ENCODE data around the gene TEKT5.
"Not testable (repeated sequence)": the region's sequence is repeated elsewhere in the genome, so short reads cannot be mapped to it uniquely, and the experiment has no call there.

The TEKT5 gene

DNA sequence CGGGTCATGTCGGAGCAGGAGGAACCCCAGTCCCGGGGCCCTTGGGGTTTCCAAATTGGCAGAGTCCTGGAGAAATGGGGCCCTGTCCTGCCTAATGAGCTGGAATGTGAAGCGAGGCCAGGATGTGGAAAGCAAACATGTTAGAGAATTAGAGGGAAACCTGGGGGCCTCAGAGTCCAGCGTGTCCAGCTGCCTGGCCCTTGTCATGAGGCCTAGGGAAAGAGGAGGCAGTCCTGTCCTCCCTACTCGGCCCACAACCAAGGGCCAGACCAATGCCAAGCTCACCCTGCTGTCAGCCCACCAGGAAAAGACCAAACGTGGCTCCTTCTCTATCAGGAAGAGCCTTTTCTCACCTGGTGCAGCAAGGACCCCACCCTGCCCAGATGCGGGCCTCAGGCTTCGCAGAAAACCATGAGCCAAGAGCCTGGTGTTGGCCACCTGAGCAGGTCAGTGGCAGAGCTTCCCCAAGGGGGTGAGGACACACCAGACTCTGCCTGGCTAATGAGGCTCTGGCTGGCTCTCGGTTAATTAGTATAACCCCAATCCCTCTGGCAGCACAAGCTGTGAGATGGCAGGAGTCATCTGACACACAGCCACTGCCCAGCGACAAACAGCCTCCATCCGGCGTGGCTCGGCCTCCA is 10.1 kb downstream of the TEKT5 start:
- no peak for DNase-seq

DNA sequence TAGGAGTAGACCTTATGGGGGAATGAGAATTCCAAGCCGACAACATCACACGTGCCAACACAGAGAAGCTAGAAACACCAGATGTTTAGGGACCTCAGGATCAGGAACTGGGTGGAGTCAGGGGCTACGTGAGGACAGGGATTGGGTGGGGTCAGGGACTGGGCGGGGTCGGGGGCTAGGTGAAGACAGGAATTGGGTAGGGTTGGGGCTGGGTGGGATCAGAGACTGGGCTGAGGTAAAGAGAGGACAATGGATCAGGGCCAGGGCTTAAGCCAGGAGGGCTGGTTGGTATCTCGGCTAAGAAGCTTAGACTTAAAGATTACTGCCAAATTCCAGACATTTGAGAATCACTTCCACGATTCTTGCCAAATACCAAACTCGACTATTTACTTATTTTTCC is 11.6 kb downstream of the TEKT5 start:
- no peak for DNase-seq

DNA sequence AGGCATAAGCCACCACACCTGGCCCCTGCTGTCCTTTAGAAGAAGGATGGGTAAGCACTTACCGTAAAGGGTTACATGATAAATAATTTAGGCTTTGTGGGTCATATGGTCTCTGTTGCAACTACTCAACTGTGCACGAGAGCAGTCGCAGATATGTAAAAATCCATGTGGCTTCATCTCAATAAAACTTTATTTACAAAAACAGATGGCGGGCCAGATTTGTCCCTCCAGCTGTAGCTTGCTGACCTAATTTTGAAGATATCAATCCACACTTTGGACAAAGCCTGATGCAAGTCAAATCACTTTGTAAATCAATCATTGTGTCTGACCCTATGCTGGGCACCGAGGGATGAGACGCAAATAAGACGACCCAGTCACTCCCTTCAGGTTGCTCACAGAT is 12.1 kb downstream of the TEKT5 start:
- no peak for DNase-seq

GRCh38 chr16:10681310-10682308 is 13.1 kb downstream of the TEKT5 start:
- DNase-seq, result no peak

GRCh38 chr16:10679921-10680320 is 14.8 kb downstream of the TEKT5 start:
- DNase-seq, result no peak

DNA sequence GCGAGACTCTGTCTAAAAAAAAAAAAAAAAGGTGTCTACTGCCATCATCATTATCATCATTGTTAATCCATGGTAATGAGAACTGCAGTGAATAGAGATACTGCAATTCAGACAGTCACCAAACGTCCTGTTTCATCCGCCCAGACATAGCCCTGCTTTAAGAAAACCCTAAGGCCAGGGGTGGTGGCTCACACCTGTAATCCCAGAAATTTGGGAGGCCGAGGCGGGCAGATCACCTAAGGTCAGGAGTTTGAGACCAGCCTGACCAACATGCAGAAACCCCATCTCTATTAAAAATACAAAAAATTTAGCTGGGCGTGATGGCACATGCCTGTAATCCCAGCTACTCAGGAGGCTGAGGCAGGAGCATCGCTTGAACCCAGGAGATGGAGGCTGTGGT is 15.3 kb downstream of the TEKT5 start:
- DNase-seq, result not testable (repeated sequence)

- DNase-seq, result no peak
Measured at GRCh38 chr16:10678655-10679054, 16.1 kb downstream of the TEKT5 start.

DNA sequence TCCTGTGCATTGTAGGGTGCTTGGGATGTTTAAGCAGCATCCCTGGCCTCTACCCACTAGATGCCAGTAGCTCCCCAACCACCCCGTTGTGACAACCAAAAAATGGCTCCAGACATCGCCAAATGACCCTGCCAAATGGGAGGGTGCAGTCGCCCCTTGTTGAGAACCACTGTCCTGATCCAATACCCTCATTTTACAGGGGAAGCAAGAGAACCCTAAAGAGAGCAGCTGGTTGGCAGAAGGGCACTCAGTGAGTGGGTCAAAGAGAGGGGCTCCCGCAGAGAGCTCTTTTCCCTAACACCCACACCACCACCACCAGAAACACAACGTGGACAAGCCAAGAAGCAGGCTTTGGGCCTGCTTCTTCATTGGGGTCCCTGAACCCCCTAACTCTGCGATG is 18.4 kb downstream of the TEKT5 start:
- no peak for DNase-seq

DNA sequence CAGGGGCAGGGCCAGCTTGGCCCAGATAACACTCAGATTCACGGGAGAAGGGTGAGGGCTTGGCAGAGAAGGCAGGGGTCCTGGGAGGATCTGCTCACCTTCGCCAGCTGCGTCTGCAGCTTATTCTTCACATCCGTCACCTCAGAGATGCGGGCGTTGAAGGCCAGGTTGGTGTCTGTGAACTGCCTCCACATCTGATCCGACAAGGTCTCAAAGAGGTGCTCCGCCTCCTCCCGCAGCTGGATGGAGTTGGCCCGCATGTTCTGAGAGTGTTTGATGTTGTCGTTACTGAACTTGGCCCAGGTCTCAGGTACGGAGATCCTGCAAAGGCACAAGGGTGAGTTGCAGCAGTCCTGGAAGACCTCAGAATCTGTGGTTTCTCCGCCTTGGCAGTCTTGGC is 18.9 kb downstream of the TEKT5 start:
- DNase-seq, result no peak

DNA sequence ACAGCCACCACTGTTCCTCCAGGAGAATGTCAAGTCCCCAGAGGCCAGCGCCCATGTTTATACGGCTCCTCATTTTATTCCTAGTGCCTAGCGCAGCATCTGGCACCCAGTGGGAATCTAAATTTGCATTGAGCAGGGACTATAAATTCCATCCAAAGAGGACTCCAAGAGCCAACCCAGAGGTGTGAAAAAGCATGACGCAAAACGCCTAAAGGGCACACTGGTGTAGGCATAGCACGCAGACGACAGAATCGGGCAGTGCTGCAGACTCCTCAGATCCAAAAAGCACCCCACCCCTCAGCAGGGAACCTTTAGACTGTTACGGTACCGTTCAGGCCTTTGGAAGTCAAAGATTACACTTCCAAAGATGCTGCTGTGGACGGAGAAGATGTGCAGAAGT is 19.5 kb downstream of the TEKT5 start:
- DNase-seq, result no peak

DNA sequence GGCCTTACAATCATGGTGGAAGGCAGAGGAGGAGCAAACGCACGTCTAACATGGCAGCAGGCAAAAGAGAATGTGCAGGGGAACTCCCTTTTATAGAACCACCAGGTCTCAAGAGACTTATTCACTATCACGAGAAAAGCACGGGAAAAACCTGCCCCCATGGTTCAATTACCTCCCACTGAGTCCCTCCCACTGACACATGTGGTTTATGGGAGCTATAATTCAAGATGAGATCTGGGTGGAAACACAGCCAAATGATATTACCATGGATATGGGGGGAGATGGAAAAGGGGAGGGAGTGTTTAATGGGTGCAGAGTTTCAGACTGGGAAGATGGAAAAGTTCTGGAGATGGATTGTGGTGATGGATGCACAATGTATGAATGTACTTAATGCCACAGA is 23.0 kb downstream of the TEKT5 start:
- DNase-seq, result no peak

- no peak for DNase-seq
Measured at GRCh38 chr16:10669791-10670190, 24.9 kb downstream of the TEKT5 start.

DNA sequence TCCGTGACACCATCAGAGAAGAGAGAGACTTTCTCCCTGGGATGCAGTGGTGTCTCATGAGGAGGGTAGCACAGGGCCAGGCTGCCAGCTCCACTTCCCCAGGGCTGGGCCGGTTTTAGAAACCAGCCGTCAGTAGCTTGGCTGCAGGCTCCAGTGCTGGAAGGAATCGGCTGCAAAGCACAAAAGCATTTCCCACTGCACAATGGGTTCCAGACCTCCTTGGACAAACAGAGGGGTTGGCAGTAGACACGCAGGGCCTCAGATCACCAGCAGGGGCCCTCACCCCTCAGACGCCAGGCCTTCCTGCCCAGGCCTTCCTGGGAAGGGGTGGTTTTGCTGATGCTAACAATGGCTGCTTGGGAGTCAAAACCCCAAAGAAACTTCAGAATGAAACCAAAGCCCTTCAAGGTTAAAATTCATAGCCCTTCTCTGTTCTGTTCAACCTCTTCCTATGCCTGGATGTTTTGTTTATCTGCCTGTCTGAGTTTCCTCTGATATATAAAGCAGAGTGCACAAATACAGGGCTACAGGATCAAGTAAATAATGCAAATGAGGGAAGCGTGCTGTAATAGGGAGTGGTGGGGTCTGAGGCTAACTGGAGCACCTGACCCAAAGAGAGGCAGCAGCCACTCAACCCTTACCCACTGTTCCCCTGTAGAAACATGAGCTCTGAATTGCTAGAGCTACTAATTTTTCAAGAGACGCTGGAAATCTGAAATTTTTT is 26.2 kb downstream of the TEKT5 start:
- peak; percentile 6 for DNase-seq

- DNase-seq, result no peak
Measured at GRCh38 chr16:10667239-10667638, 27.5 kb downstream of the TEKT5 start.

GRCh38 chr16:10666291-10666690 is 28.4 kb downstream of the TEKT5 start:
- no peak for DNase-seq

GRCh38 chr16:10665166-10665565 is 29.6 kb downstream of the TEKT5 start:
- DNase-seq, result no peak

GRCh38 chr16:10664720-10665126 is 30.0 kb downstream of the TEKT5 start:
- DNase-seq, result no peak

DNA sequence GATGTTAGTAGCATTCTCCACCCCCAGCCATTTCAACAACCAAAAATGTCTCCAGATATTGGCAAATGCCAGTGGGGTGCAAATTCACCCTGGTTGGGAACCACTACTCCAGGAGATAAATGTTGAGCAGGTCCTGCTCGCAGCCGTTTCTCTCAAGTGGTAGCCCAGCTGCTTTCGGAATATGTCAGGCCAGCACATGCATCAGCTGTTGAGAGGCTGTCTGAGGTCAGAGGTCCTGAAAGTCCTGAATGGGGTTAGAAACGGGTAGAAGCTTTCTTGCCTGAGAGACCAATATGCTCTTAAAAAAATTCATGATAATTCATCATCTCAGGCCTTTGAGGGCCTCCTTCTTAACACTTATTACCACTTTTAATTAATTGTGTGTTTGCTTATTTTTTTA is 31.0 kb downstream of the TEKT5 start:
- DNase-seq, result no peak

DNA sequence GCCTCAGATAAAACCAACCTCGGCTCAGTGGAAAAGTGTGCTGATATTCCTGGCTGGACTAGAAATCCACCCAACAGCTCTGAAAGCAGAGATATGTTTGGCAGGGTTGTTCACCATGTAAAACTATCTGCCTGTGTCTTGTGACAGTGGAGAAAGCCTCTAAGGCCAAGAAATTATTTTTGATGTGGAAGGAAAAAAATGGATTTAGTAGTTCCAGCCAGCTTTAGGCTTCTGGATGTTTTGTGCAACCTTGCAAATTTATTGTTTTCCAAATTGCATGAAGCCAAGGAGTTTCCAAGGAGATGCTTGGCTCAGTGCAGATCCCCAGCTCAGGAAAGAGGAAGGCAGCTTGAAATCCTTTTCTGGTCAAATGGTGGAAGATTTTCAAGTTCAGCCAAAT is 31.6 kb downstream of the TEKT5 start:
- no peak for DNase-seq

GRCh38 chr16:10662212-10662611 is 32.5 kb downstream of the TEKT5 start:
- DNase-seq, result no peak

GRCh38 chr16:10661737-10662136 is 33.0 kb downstream of the TEKT5 start:
- DNase-seq, result no peak

DNA sequence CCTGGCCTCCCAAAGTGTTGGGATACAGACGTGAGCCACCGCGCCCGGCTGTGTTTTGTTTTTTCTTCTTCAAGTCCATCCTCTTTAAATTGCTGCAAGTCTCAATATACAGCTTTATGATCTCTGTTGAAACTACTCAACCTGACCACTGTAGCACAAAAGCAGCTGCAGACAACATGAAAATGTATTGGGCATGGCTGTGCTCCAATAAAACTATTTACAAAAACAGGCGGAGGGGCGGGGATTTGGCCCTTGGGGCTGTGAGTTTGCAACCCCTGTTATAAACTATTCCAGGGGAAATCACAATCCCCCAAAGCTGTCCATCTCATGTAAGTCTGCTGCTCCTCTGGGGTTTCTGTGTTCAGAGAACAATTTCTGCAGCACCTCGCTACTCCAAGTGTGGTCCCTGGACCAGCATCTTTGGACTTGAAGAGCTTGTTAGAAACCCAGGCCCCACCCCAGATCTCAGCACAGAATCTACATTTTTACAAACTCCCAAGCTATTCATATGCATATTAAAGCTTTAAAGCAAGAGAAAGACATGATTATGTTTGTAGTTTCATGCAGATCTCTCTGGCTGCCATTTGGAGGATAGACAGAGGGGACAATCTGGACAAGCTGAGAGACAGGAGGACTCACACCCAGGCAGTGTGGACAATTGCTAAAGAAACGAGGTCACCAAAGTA is 33.6 kb downstream of the TEKT5 start:
- no peak for DNase-seq

GRCh38 chr16:10658943-10659342 is 35.8 kb downstream of the TEKT5 start:
- DNase-seq, result no peak
